CD14-positive monocyte (primary cell): ENCODE results near the gene LYPD6. TPM values are rescaled to one million over a fixed set of nuclear protein-coding genes. Genes with fewer than 3 reads are reported as not detected.

Experiments
- DNase-seq, 3 donors: peaks; one replicate each; pipeline ENCODE4 v3.0.0-alpha.2; 2011 to 2022
- H2AFZ ChIP-seq: 2 replicates; pipeline ENCODE4 v1.6.0; 2012; ENCODE audit warnings: mild to moderate bottlenecking, low read depth, low read length, inconsistent platforms; ENCODE audit not compliant: insufficient read depth, poor library complexity, severe bottlenecking
- H3K27ac ChIP-seq, 2 donors: 1 replicate in 1 of 2; 2 replicates in 1 of 2; pipeline ENCODE4 v1.5.1; 2012 to 2013; ENCODE audit warnings: low read length in 2 of 2, control low read depth in 1 of 2, inconsistent platforms in 1 of 2, low read depth in 1 of 2, mild to moderate bottlenecking in 1 of 2
- H3K27me3 ChIP-seq, 2 donors: one replicate each; pipeline versions ENCODE4 v1.6.0 to v1.6.1; 2011 to 2013; ENCODE audit warnings: low read length in 2 of 2; ENCODE audit not compliant: control insufficient read depth in 2 of 2, insufficient read depth in 2 of 2
- H3K36me3 ChIP-seq, 2 donors: replicated peaks in 1 of 2; 1 replicate in 1 of 2; 2 replicates in 1 of 2; pipeline versions ENCODE4 v1.5.1 to v1.6.1; 2012 to 2013; ENCODE audit warnings: low read length in 2 of 2, control low read depth in 1 of 2, inconsistent platforms in 1 of 2, mild to moderate bottlenecking in 1 of 2; ENCODE audit not compliant: insufficient read depth in 2 of 2, control insufficient read depth in 1 of 2
- H3K4me1 ChIP-seq, 2 donors: 1 replicate in 1 of 2; 2 replicates in 1 of 2; pipeline versions ENCODE4 v1.5.1 to v1.6.1; 2012 to 2013; ENCODE audit warnings: low read length in 2 of 2, control low read depth in 1 of 2, inconsistent platforms in 1 of 2, mild to moderate bottlenecking in 1 of 2, moderate library complexity in 1 of 2; ENCODE audit not compliant: insufficient read depth in 2 of 2, control insufficient read depth in 1 of 2
- H3K4me2 ChIP-seq: replicated peaks from 2 replicates; pipeline ENCODE3; 2012; ENCODE audit warnings: low read length, moderate library complexity, mild to moderate bottlenecking; ENCODE audit not compliant: poor library complexity, severe bottlenecking; ENCODE audit errors: extremely low read depth
- H3K4me3 ChIP-seq, 3 experiments: fragments of 200-600 bp in 1 of 3; sonication (generic) in 1 of 3; replicated peaks in 1 of 3; 1 replicate in 2 of 3; 2 replicates in 1 of 3; pipeline ENCODE4 v1.5.1; 2011 to 2013; ENCODE audit warnings: low read length in 3 of 3, mild to moderate bottlenecking in 3 of 3, control low read depth in 2 of 3, low read depth in 2 of 3, inconsistent platforms in 1 of 3, moderate library complexity in 1 of 3
- H3K79me2 ChIP-seq: 2 replicates; pipeline ENCODE4 v1.6.0; 2012; ENCODE audit warnings: mild to moderate bottlenecking, control low read depth, inconsistent platforms, low read length, moderate library complexity; ENCODE audit not compliant: insufficient read depth
- H3K9ac ChIP-seq: 2 replicates; pipeline ENCODE4 v1.6.0; 2017; ENCODE audit warnings: low read length, mild to moderate bottlenecking; ENCODE audit not compliant: insufficient read depth, poor library complexity, severe bottlenecking
- H3K9me3 ChIP-seq, 2 donors: replicated peaks in 1 of 2; 1 replicate in 1 of 2; 2 replicates in 1 of 2; pipeline versions ENCODE4 v1.5.1 to v1.6.1; 2012 to 2013; ENCODE audit warnings: low read length in 2 of 2, control low read depth in 1 of 2; ENCODE audit not compliant: control insufficient read depth in 1 of 2, insufficient read depth in 1 of 2
- H4K20me1 ChIP-seq: 2 replicates; pipeline ENCODE4 v1.6.0; 2012; ENCODE audit warnings: mild to moderate bottlenecking, low read length, control low read depth, moderate library complexity; ENCODE audit not compliant: insufficient read depth
- H3K27ac Mint-ChIP-seq, 7 donors: one replicate each; pipeline ENCODE4 v1.8.0; 2020; ENCODE audit warnings: mild to moderate bottlenecking in 7 of 7, mixed read lengths in 7 of 7, moderate library complexity in 6 of 7, inconsistent platforms in 2 of 7
- H3K27me3 Mint-ChIP-seq, 3 donors: one replicate each; pipeline ENCODE4 v1.8.0; 2021 to 2022; ENCODE audit warnings: low read depth in 3 of 3, mild to moderate bottlenecking in 3 of 3, mixed read lengths in 3 of 3, moderate library complexity in 3 of 3, inconsistent platforms in 1 of 3
- H3K36me3 Mint-ChIP-seq, 2 donors: one replicate each; pipeline ENCODE4 v1.8.0; 2020; ENCODE audit warnings: mixed read lengths in 2 of 2, inconsistent platforms in 1 of 2, mild to moderate bottlenecking in 1 of 2
- H3K4me1 Mint-ChIP-seq: one replicate; pipeline ENCODE4 v1.8.0; 2020; ENCODE audit warnings: mild to moderate bottlenecking, mixed read lengths
- H3K4me3 Mint-ChIP-seq, 2 donors: one replicate each; pipeline ENCODE4 v1.8.0; 2020; ENCODE audit warnings: mild to moderate bottlenecking in 2 of 2, mixed read lengths in 2 of 2, moderate library complexity in 1 of 2
- H3K9me3 Mint-ChIP-seq, 7 donors: one replicate each; pipeline ENCODE4 v1.8.0; 2020 to 2022; ENCODE audit warnings: mixed read lengths in 7 of 7, mild to moderate bottlenecking in 6 of 7, moderate library complexity in 6 of 7, inconsistent platforms in 2 of 7
- CTCF ChIP-seq: fragments of 200-600 bp; IDR thresholded peaks from one replicate; pipeline ENCODE4 v1.8.0; 2022; ENCODE audit warnings: antibody characterized with exemption, mild to moderate bottlenecking
- WGBS: methylation state at CpG from one replicate; pipeline ENCODE4 v1.1.5; 2013; ENCODE audit warnings: missing lambda C conversion rate; ENCODE audit not compliant: insufficient coverage; 5-methylcytosine and 5-hydroxymethylcytosine counted together
- intact Hi-C, 2 donors: fragments of 100-400 bp; cut with micrococcal nuclease; formaldehyde crosslinking; loops; one replicate each; pipeline versions ENCODE4 v1.15.0 to v1.15.1; 2023
- polyA plus RNA-seq, 3 donors: library from polyadenylated mRNA; depleted of rRNA in 1 of 3; unstranded in 2 of 3; stranded (reverse) in 1 of 3; fragments of 300-500 nt in 2 of 3; fragments of >200 nt in 1 of 3; fragmentation: Illumina TruSeq in 2 of 3; gene quantifications; 1 replicate in 2 of 3; 2 replicates in 1 of 3; pipeline ENCODE4 v1.2.3, GENCODE V29; 2012 to 2021

Gene LYPD6
- polyA plus RNA-seq, 3 donors = not detected

GRCh38 chr2:149388120-149388816 lies 57.9 kb downstream of the LYPD6 start:
- no peak for DNase-seq
- intact Hi-C loops = no loop called here
- Histone ChIP-seq H2AFZ (no peak overlapping the region), H3K4me3 (no peak overlapping the region), H3K9me3 (no peaks in the 10 kb centered on the region), H3K4me1 (no peaks in the 10 kb centered on the region), H3K9ac (no peak overlapping the region), H3K36me3 (no peaks in the 10 kb centered on the region), H4K20me1 (no peaks in the 10 kb centered on the region), H3K79me2 (no peaks in the 10 kb centered on the region), H3K27me3 (no peaks in the 10 kb centered on the region), H3K4me2 (no peak overlapping the region), H3K27ac (no peak overlapping the region)
- peak overlapping the region in 1 of 7 donors; percentile 13 for H3K27ac Mint-ChIP-seq
- TF ChIP-seq CTCF = no peak
- no peaks in the 10 kb centered on the region for H3K4me1 Mint-ChIP-seq
- H3K9me3 Mint-ChIP-seq = peaks cover 0 to 7% (median 3%) of the 10 kb centered on the region in 7 donors
- no CpG with 5 or more reads among the region's 2 CpGs for WGBS
- H3K4me3 Mint-ChIP-seq = no peak overlapping the region
- no peaks in the 10 kb centered on the region for H3K27me3 Mint-ChIP-seq
- H3K36me3 Mint-ChIP-seq = no peaks in the 10 kb centered on the region

GRCh38 chr2:149389506-149390167 lies 59.2 kb downstream of the LYPD6 start:
- intact Hi-C loops = no loop called here
- no peaks in the 10 kb centered on the region for H3K36me3 Mint-ChIP-seq
- TF ChIP-seq CTCF = no peak
- no peaks in the 10 kb centered on the region for H3K36me3 ChIP-seq
- no peak overlapping the region for H2AFZ ChIP-seq
- 96% methylated on average over 3 of the region's 6 CpGs for WGBS
- no peaks in the 10 kb centered on the region for H3K4me1 ChIP-seq
- no peaks in the 10 kb centered on the region for H3K79me2 ChIP-seq
- no peaks in the 10 kb centered on the region for H4K20me1 ChIP-seq
- no peak overlapping the region for H3K9ac ChIP-seq
- no peak for DNase-seq
- no peaks in the 10 kb centered on the region for H3K27me3 ChIP-seq
- peaks cover 0 to 7% (median 3%) of the 10 kb centered on the region in 7 donors for H3K9me3 Mint-ChIP-seq
- H3K4me3 Mint-ChIP-seq = no peak overlapping the region
- H3K4me3 ChIP-seq = no peak overlapping the region
- H3K27me3 Mint-ChIP-seq = no peaks in the 10 kb centered on the region
- H3K27ac ChIP-seq = no peak overlapping the region
- H3K4me1 Mint-ChIP-seq = no peaks in the 10 kb centered on the region
- no peak overlapping the region for H3K4me2 ChIP-seq
- H3K27ac Mint-ChIP-seq = no peak overlapping the region
- no peaks in the 10 kb centered on the region for H3K9me3 ChIP-seq
